ENCODE measurements around the gene AKR1C1.

DNA sequence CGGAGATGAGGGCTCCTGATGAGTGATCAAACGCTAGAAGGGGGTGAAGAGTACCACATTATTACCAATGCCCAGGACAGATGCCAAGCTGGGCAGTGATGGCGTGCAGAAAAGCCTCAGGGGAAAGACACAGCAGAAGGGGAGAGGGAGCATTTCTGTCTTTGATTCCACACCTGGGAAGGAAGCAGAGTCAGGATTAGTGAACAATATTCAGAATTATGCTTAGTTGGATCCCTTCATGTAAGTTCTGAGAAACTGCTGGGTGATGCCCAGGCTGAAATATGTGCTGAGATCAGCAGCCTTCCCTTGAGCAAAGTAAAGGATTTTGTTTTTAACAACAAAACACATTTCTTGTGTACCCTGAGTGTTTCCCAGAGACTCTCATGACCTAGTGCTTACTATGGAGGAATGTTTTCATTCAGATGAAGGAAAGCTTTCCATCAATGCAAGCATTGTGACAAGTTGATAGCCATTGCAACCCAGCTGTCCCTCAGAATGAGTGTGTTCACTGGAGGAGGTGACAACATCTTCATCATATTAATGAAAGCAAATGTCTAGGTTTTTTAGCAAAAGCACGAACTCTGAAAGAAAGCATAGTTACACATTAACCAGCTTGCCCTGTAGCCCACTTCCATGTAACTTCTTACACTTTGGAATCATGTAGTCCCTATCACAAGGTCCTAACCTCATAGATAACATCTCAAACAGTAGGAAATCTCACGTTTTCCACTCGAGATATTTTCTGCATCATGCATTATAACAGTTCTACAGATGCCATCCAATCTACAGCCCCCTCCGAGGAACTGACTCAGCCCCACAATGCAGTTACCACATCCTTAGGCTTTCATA is 23.8 kb upstream of the AKR1C1 start:
- TF ChIP-seq TAF1 (IDR thresholded peaks at IDR 0.05; ENCODE audit: borderline replicate concordance, insufficient read depth, low read length) (no peak), POLR2AphosphoS5 (IDR thresholded peaks at IDR 0.05; ENCODE audit: low read depth, low read length) (no peak)
- TF ChIP-seq, protein P1, sequence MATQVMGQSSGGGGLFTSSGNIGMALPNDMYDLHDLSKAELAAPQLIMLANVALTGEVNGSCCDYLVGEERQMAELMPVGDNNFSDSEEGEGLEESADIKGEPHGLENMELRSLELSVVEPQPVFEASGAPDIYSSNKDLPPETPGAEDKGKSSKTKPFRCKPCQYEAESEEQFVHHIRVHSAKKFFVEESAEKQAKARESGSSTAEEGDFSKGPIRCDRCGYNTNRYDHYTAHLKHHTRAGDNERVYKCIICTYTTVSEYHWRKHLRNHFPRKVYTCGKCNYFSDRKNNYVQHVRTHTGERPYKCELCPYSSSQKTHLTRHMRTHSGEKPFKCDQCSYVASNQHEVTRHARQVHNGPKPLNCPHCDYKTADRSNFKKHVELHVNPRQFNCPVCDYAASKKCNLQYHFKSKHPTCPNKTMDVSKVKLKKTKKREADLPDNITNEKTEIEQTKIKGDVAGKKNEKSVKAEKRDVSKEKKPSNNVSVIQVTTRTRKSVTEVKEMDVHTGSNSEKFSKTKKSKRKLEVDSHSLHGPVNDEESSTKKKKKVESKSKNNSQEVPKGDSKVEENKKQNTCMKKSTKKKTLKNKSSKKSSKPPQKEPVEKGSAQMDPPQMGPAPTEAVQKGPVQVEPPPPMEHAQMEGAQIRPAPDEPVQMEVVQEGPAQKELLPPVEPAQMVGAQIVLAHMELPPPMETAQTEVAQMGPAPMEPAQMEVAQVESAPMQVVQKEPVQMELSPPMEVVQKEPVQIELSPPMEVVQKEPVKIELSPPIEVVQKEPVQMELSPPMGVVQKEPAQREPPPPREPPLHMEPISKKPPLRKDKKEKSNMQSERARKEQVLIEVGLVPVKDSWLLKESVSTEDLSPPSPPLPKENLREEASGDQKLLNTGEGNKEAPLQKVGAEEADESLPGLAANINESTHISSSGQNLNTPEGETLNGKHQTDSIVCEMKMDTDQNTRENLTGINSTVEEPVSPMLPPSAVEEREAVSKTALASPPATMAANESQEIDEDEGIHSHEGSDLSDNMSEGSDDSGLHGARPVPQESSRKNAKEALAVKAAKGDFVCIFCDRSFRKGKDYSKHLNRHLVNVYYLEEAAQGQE (IDR thresholded peaks at IDR 0.05; ENCODE audit: insufficient read depth in 1 of 2, low read depth in 2 of 2, low read length in 2 of 2), result no peak

Data from PFSK-1 (cell line).